ENCODE measurements around the gene PHYHIPL.

PHYHIPL gene

DNA sequence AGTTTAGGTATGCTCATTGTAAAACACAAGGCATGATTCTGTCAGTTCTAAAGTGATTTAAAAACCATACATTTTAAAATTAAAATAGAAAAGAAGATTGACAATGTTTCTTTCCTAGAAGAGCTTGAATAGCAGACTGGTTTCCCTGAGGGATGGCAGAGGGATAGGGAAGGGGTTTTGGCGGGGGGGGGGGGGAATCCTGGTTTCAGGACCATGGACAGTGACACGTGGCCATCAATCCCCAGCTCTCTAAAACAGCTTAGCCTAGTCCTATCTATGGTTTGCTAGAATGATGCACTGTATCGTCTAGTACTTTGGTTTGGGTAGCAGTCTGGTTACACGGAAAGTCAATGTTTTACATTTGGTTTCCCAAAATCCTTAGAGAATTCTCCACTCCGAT, 88.7 kb downstream of the PHYHIPL start:
- DNase-seq: no peak

- no peak for DNase-seq
These were observed 89.9 kb downstream of the PHYHIPL start for GRCh38 chr10:59266321-59266720.

DNA sequence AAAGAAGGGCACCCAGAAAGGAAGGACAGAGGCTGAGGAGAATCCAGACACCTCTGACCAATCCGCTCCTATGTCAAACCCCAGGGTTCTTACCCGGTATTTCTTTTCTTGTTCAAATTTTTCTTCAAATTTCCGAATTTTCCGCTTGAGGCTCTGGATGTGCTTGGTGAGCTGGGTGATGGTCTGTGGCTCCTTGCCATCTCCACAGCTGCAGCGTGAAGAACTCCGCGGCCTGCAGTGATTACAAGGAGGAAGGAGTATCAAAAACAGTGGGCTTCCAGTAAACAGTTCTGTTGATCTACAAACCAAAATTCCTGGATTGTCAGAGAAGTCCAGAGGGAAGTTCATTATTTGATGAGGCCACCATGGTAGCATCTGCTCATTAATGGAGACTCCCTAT, 92.0 kb downstream of the PHYHIPL start:
- no peak for DNase-seq

GRCh38 chr10:59269651-59270050, 93.2 kb downstream of the PHYHIPL start:
- DNase-seq: no peak

- DNase-seq: no peak
These were observed 94.0 kb downstream of the PHYHIPL start for GRCh38 chr10:59270492-59270891.

GRCh38 chr10:59271160-59271559, 94.7 kb downstream of the PHYHIPL start:
- DNase-seq: no peak

GRCh38 chr10:59272061-59272460, 95.6 kb downstream of the PHYHIPL start:
- DNase-seq: no peak

GRCh38 chr10:59273445-59273844, 97.0 kb downstream of the PHYHIPL start:
- no peak for DNase-seq

GRCh38 chr10:59276133-59276532, 99.7 kb downstream of the PHYHIPL start:
- no peak for DNase-seq

- DNase-seq: no peak
These were observed 100.5 kb downstream of the PHYHIPL start for GRCh38 chr10:59276919-59277318.

DNA sequence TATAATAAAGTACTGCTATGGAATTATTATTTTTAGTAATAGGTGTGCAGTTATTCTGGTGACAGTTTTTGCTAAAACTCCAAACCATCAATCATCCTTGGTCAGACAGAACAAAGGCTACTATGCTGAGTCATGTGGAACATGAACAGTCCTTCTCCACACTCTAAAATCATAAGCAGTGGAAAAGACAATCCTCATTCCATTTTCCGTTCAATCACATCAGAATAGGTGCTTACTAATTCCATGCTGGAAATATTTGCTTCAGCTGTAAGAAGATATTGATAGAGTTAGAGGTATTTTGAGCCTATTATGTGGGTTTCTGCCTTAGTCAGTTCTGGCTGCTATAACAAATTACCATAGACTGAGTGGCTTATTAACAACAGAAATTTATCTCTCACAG, 103.0 kb downstream of the PHYHIPL start:
- no peak for DNase-seq

DNA sequence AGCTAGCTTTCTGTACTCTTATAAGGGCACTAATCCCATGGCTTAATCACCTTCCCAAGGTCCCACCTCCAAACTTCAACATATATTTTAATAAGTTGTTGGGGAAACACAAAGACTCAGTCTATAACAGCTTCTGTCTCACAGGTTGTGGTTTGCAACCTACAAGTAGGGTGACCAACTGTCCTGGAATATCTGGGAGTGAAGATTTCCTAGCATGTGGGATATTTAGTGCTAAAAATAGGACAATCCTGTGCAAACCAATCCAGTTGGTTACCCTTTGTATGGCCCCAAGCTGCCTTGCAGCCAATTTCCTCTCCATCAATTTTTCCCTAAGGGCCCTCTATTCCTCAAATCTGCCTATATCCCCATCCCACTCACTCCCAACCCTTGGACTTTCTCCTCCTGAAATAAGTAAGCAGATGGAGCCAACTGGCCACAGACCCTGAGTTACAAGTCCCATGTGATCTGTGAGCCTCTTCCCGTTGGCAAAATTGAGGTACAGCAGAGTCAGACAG, 103.6 kb downstream of the PHYHIPL start:
- no peak for DNase-seq

DNA sequence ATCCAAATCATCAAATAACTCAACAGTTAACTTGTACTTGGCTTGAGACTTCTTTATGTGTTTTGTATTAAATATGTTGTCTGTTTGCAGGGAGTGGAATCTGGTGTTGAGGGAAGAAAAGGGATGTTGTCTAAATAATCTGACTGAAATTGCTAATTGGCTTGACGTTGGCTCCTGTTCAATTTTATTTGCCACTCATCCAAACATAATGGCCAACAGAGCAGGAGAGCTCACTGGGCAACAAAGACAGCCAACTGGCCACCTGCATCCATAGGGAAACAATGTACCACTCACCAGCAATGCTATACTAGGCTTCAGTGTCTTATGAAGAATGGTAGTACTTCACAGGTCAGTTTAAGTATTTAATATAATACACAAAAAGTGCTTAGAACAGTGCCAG, 105.4 kb downstream of the PHYHIPL start:
- DNase-seq: no peak

GRCh38 chr10:59283456-59284091, 107.1 kb downstream of the PHYHIPL start:
- DNase-seq: no peak

- no peak for DNase-seq
These were observed 107.9 kb downstream of the PHYHIPL start for GRCh38 chr10:59284118-59284975.

- no peak for DNase-seq
These were observed 108.6 kb downstream of the PHYHIPL start for GRCh38 chr10:59285073-59285472.

GRCh38 chr10:59285848-59286247, 109.4 kb downstream of the PHYHIPL start:
- no peak for DNase-seq

DNA sequence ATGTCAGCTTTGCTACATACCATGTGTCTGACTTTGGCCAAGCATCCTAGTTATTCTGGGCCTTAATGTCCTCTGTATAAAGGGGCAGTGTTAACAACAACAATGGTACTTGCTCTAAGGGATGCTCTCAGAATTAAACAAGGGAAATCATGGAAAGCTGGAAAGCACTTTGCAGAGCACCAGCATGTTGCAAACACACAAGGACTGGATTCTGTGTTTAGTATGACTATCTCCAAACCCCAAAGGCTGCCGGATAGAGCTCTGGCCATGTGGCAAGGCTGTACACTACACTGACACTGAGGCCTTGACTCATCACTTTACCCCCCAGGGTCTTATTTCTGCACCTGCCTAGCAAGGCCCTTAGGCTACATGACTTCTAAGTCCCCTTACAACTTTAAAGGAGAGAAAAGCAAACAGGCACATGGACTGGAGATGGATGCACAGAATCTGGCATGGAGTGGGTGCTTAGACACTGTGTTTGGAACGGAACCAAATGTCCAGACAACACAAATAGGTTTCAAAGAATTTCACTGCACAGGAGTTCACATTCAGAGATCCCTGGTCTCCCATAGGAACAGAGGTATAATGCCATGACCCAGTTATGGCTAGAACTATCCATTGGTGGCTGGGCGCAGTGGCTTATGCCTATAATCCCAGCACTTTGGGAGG, 111.3 kb downstream of the PHYHIPL start:
- DNase-seq: no peak

- DNase-seq: no peak
These were observed 113.4 kb downstream of the PHYHIPL start for GRCh38 chr10:59289853-59290252.

DNA sequence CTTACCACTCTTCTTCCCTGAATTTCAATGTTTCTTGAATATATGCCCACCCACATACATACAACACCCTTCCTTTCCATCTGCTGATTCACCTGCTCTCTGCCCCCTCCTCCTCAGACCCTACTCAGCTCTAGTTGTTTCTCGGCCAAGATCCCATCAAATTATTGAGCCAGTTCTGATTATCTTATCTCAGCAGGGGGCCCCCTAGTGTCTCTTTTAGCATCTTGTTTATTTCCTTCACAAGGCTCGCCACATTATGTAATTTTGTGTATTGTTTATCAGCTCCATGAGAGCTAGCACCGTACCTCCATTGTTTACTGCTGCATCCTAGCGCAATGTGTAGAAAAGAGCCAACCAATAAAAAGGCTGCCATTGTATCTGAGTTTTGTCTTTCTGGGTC, 114.0 kb downstream of the PHYHIPL start:
- DNase-seq: no peak
